Thyroid gland (tissue), 4 donors: ENCODE data around the gene RNF217.

Experiments
- CTCF ChIP-seq, 6 experiments: fragments of 200-600 bp in 3 of 6; fragments of 450-650 bp in 3 of 6; sonication (generic) in 3 of 6; IDR thresholded peaks; one replicate each; pipeline ENCODE4 v1.5.1; 2016 to 2019; ENCODE audit warnings: antibody characterized with exemption in 6 of 6, mild to moderate bottlenecking in 2 of 6, inconsistent platforms in 1 of 6, moderate library complexity in 1 of 6
- POLR2A ChIP-seq, 2 donors: fragments of 450-650 bp; IDR thresholded peaks; one replicate each; pipeline ENCODE4 v1.6.1; 2017; ENCODE audit warnings: antibody characterized with exemption in 2 of 2, mild to moderate bottlenecking in 2 of 2, moderate library complexity in 1 of 2

- TF ChIP-seq CTCF (IDR thresholded peaks at IDR 0.05) (no peak), POLR2A (IDR thresholded peaks at IDR 0.05) (no peak)
These were observed 1.3 kb upstream of the RNF217 start for GRCh38 chr6:124960757-124961463.
